ENCODE measurements around the gene PDGFC.

The PDGFC gene

DNA sequence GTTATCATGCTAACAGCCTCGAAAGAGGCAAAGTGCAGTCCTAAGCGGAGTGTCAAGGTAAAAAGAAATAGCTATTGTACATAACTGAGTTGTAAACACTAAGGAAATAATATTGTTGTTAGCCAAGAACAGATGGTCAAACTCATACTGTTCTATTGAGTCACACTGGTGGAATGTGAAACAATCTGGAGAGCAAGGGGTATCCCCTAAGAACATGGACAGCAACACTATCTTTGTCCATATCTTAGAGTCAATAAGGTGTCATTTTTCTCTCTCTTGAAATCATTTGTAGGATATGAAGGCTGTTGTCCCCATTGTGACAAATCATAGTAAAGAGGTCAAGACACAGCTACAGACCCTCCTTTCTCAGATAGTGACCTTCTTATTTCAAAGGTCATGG lies 4.5 kb upstream of the PDGFC start:
- CTCF ChIA-PET, result no interaction called here
- no peak for DNase-seq (ENCODE audit: extremely low spot score)
- POLR2A ChIA-PET, result no interaction called here

DNA sequence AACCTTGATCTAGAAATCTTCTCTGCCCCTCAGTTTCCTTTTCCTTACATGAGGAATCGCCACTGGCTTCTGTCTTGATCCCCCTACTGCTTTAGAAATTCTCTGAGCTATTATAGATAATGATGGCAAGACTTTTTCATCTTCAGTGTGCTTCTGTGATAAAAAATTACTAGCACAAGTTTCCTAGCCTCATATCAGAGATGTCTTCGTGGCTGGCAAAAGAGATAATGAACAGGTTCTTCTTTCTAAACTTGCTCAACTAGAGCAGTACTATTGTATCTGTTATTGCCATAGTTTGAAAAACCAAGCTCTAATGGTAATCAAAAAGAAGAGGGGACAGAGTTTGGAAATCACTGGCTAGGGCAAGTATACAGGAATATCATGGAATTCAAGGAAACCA lies 4.1 kb upstream of the PDGFC start:
- CTCF ChIA-PET, result no interaction called here
- no peak for DNase-seq (ENCODE audit: extremely low spot score)
- TF ChIP-seq, protein P1, sequence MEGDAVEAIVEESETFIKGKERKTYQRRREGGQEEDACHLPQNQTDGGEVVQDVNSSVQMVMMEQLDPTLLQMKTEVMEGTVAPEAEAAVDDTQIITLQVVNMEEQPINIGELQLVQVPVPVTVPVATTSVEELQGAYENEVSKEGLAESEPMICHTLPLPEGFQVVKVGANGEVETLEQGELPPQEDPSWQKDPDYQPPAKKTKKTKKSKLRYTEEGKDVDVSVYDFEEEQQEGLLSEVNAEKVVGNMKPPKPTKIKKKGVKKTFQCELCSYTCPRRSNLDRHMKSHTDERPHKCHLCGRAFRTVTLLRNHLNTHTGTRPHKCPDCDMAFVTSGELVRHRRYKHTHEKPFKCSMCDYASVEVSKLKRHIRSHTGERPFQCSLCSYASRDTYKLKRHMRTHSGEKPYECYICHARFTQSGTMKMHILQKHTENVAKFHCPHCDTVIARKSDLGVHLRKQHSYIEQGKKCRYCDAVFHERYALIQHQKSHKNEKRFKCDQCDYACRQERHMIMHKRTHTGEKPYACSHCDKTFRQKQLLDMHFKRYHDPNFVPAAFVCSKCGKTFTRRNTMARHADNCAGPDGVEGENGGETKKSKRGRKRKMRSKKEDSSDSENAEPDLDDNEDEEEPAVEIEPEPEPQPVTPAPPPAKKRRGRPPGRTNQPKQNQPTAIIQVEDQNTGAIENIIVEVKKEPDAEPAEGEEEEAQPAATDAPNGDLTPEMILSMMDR (IDR thresholded peaks at IDR 0.05; ENCODE audit: control extremely low read depth, extremely low read depth, low read depth, missing control alignments), result no peak
- POLR2A ChIA-PET, result no interaction called here

More for the DNA sequence above, 4.5 kb upstream of the PDGFC start:
- TF ChIP-seq, protein P1 (IDR thresholded peaks at IDR 0.05; ENCODE audit: control extremely low read depth, extremely low read depth, low read depth, missing control alignments), result no peak

DNA sequence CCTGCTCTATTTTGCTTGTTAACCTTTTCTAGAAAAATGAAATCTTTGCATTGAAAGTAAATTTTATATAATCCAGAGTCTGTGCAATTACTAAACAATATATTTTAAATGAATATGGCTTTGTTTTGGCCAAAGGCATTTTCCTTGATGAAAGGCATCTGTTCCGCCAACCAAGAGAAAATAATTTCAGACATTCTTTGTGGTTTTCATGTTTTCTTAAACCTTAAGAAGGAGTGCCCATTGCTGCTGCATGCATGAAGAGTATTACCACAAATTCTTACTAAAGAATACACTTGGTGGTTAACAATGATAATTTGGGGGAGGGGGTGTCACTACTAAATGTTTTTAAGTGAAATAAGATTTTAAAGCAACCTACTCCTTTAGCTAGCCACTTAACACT lies 2.7 kb upstream of the PDGFC start:
- DNase-seq (ENCODE audit: extremely low spot score), result no peak
- TF ChIP-seq, protein P1 (IDR thresholded peaks at IDR 0.05; ENCODE audit: control extremely low read depth, extremely low read depth, low read depth, missing control alignments), result no peak
- ChIA-PET POLR2A (no interaction called here), CTCF (no interaction called here)

DNA sequence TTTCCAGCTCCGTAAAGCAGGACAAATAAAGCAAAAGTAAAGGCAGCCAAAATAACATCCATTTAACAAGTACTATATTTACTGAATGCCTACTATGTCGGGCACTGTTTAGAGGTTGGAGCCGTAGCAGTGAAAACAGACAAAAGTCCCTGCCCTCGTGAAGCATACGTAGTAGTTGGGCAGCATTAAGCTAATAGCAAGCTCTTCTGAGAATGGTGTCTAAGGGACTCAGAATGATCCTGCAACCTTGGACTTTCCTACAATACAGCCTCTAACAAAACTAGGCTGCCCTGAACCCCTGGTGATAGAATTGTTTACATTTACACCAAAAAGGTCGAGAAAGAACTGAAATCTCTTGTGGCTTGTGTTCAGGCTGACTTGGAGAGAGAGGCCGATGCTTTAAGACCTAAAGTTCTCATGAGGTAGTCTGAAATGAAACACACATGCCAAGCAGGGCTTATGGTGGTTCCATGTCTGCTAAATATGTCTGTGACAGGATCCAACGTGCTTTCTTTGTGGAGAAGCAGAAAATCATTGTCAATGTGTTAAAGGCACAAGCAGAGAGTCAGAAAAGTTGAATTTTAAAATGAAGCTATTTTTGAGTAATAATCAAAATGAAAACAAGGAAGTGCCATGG lies 898 bp upstream of the PDGFC start:
- POLR2A ChIA-PET, result no interaction called here
- TF ChIP-seq, protein P1 (IDR thresholded peaks at IDR 0.05; ENCODE audit: control extremely low read depth, extremely low read depth, low read depth, missing control alignments), result no peak
- CTCF ChIA-PET, result interaction anchor here (1.3 kb wide), 1 partner anchor 9 kb away, joined by 5 read pairs; no protein-coding TSS in a partner anchor
- no peak for DNase-seq (ENCODE audit: extremely low spot score)

- peak; percentile 22 for DNase-seq (ENCODE audit: extremely low spot score)
- CTCF ChIA-PET, result interaction anchor here (1.2 kb wide), 1 partner anchor 10 kb away, joined by 3 read pairs; no protein-coding TSS in a partner anchor
- TF ChIP-seq, protein P1 (IDR thresholded peaks at IDR 0.05; ENCODE audit: control extremely low read depth, extremely low read depth, low read depth, missing control alignments), result no peak
- POLR2A ChIA-PET, result no interaction called here
These were observed 379 bp downstream of the PDGFC start for GRCh38 chr4:156971165-156971675.

GRCh38 chr4:156970501-156971164 lies 966 bp downstream of the PDGFC start:
- ChIA-PET CTCF (interaction anchor here (1.2 kb wide), 1 partner anchor 10 kb away, joined by 3 read pairs; no protein-coding TSS in a partner anchor), POLR2A (no interaction called here)
- no peak for DNase-seq (ENCODE audit: extremely low spot score)
- TF ChIP-seq, protein P1 (IDR thresholded peaks at IDR 0.05; ENCODE audit: control extremely low read depth, extremely low read depth, low read depth, missing control alignments), result no peak
